GM19023 (cell line): Measurements from ENCODE around the gene AOC3.
"Not testable (repeated sequence)": the region's sequence is repeated elsewhere in the genome, so short reads cannot be mapped to it uniquely, and the experiment has no call there.

Source experiments
- ATAC-seq: cut with Tn5 transposase; IDR thresholded peaks from one replicate; pipeline ENCODE4 v1.9.1; 2021; ENCODE audit warnings: mild to moderate bottlenecking, moderate library complexity; ENCODE audit not compliant: unreplicated experiment

The AOC3 gene

DNA sequence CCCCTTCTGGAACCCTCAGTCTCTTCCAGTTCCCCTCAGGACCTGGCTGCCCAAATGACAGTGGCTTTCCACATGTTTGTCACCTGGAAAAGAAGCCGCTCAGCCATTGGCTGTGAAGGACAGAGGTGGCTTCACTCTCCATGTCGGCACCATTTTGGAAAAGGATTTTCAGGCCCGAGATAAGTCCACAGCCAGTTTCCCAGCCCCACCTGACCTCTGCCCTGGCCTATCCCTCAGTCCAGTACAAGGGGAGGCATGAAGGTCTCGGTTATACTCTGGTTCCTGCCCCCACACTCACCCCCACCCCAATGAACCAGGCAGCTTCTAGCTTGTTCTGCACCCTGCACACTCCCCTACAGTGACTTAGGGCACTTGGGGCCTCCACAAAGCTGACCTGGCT, 15.2 kb downstream of the AOC3 start:
- ATAC-seq: no peak

DNA sequence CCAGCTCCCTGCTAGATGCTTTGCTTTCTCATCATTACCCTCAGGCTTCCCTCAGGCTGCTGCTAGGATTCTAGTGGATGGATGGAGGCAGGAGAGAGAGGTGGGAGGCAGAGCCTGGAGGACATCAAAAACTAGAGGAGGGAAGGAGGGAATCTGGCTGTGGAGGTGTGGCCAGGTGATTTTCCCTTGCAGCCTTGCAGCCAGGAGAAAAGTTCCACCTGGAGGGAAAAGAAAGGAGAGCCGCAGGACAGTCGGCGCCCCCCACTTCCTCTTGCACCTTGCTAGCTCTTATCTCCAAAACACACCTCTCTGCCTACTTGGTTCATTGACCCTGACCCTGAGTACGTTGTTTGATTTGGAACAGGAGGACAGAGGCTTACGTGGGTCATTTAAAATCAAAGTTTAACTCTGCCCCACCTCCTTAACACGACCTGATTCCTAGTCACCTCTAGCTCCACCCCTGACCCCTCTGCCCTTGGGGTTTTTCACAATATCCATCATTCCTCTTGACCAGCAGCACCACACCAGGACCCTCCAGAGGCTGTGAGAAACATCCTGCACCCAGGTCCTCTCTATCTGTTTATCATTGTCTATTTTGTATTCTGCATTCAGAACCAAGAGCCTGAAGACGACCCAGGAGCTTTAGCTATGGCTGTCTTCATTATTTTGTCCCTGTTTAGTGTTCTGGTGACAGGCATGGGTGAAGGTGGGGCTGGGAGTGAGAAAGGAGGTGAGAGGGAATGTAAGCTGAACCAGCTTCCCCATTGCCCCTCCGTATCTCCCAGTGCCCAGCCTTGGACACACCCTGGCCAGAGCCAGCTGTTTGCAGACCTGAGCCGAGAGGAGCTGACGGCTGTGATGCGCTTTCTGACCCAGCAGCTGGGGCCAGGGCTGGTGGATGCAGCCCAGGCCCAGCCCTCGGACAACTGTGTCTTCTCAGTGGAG, 15.9 kb downstream of the AOC3 start:
- no peak for ATAC-seq

DNA sequence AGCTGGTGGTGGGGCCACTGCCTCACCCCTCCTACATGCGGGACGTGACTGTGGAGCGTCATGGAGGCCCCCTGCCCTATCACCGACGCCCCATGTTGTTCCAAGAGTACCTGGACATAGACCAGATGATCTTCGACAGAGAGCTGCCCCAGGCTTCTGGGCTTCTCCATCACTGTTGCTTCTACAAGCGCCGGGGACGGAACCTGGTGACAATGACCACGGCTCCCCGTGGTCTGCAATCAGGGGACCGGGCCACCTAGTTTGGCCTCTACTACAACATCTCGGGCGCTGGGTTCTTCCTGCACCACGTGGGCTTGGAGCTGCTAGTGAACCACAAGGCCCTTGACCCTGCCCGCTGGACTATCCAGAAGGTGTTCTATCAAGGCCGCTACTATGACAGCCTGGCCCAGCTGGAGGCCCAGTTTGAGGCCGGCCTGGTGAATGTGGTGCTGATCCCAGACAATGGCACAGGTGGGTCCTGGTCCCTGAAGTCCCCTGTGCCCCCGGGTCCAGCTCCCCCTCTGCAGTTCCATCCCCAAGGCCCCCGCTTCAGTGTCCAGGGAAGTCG, 16.8 kb downstream of the AOC3 start:
- not testable (repeated sequence) for ATAC-seq

DNA sequence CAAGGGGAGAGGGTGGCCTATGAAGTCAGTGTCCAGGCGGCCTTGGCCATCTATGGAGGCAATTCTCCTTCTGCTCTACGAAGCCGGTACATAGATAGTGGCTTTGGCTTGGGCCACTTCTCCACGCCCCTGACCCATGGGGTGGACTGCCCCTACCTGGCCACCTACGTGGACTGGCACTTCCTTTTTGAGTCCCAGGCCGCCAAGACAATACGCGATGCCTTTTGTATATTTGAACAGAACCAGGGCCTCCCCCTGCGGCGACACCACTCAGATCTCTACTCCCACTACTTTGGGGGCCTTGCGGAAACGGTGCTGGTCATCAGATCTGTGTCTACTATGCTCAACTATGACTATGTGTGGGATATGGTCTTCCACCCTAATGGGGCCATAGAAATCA, 17.3 kb downstream of the AOC3 start:
- ATAC-seq: no peak

- ATAC-seq: no peak
Observed at GRCh38 chr17:42871647-42872046, 20.6 kb downstream of the AOC3 start.

- no peak for ATAC-seq
Observed at GRCh38 chr17:42872251-42872965, 21.4 kb downstream of the AOC3 start.

DNA sequence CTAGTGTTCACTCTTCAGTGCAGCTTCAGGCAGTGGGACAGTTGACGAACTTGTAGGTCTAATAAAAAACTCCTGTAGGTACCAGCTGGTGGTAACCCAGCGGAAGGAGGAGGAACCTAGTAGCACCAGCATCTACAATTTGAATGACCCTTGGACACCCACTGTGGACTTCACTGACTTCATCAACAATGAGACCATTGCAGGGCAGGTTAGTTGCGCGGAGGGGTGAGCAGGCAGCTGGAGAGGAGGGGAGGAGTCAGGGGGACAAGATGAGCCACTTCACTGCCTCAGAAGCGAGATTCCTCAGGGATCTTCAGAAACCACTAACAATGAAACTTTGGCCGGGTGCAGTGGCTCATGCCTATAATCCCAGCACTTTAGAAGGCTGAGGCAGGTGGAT, 22.3 kb downstream of the AOC3 start:
- ATAC-seq: no peak

GRCh38 chr17:42873932-42874695, 23.1 kb downstream of the AOC3 start:
- not testable (repeated sequence) for ATAC-seq

GRCh38 chr17:42877037-42877436, 26.0 kb downstream of the AOC3 start:
- no peak for ATAC-seq

DNA sequence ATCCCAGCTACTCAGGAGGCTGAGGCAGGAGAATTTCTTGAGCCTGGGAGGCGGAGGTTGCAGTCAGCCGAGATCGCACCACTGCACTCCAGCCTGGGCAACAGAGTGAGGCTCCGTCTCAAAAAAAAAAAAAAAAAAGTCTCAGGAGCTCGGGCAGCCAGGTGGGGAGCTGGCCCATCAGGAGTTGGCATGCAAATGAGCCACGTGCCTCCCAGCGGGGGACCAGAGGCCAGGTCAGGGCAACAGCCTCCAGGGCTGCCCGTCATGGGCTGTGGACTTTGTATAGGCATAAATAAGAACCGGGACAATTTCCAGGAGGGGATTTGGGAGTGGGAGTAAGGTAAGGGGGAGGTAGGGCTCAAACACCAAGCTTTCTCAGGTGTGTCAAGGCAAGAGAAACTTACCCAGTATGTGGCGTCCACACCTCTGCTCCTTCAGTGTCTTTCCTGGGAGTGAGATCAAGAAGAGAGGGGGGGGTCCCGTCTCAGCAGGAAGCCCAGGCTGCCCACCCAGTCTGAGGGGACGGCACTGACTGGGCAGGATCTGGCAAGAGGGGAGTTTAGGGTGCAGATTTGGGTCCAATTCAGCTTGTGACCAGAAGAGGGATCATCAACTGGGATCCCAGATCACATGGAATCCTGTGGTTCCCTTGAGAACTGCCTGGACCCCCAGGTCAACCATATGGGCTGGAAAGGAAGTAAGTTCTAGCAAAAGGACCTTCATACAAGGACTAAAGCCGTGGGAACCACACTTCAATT, 27.3 kb downstream of the AOC3 start:
- no peak for ATAC-seq

GRCh38 chr17:42878924-42879595, 28.1 kb downstream of the AOC3 start:
- no peak for ATAC-seq

DNA sequence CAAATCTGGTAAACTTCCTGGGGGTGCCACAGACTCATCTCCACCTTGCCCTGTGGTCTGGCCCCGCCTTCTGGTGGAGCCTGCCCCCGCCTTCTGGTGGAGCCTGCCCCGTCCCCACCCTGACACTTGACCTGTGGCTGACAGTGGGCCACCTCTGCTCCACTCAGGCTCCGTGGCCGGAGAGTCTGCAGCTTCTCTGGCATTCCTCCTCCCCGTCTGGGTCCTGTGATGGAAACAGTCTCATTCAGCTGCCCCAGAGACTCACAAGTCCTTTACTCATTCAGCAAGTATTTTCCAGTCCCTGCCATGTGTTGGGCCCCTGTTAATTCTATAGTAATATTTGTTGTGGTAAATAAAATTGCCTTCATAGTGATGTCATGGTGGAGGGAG, 28.6 kb downstream of the AOC3 start:
- no peak for ATAC-seq

- no peak for ATAC-seq
Observed at GRCh38 chr17:42880776-42881310, 29.8 kb downstream of the AOC3 start.

GRCh38 chr17:42881706-42882105, 30.7 kb downstream of the AOC3 start:
- ATAC-seq: not testable (repeated sequence)

- no peak for ATAC-seq
Observed at GRCh38 chr17:42882166-42882565, 31.2 kb downstream of the AOC3 start.

DNA sequence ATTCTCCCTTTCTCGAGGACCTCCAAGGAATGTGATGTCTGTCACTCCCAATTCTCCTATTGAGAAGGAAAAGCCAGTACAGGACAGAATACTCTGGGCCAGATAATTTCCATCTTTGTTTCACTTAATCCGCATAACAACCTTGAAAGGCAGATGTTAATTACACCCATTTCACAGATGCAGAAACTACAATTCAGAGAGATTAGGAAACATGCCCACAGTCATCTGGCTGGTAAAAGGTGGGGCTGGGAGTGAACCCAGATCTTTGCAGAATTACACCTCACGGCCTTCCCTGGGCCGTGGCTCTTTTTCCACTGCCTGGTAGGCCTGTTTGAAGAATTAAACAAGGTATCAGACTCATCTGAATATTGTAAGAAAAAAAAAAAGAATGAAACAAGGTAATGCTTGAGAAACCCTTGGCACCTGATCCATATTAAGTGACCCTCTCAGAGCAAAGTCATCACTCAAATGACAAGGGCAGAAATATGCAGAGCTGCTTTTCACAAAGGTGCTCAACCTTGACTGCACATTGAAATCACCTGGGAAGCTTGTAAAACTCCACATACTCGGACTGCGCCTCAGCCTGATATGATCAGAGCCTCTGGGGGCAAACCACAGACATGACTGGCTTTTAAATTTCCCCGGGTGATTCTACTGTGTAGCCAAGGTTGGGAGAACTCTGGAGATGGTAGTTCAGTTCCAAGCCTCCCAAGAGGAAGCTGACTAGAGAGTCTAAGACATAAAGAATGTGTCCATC, 33.0 kb downstream of the AOC3 start:
- ATAC-seq: no peak

GRCh38 chr17:42885806-42886205, 34.8 kb downstream of the AOC3 start:
- not testable (repeated sequence) for ATAC-seq

DNA sequence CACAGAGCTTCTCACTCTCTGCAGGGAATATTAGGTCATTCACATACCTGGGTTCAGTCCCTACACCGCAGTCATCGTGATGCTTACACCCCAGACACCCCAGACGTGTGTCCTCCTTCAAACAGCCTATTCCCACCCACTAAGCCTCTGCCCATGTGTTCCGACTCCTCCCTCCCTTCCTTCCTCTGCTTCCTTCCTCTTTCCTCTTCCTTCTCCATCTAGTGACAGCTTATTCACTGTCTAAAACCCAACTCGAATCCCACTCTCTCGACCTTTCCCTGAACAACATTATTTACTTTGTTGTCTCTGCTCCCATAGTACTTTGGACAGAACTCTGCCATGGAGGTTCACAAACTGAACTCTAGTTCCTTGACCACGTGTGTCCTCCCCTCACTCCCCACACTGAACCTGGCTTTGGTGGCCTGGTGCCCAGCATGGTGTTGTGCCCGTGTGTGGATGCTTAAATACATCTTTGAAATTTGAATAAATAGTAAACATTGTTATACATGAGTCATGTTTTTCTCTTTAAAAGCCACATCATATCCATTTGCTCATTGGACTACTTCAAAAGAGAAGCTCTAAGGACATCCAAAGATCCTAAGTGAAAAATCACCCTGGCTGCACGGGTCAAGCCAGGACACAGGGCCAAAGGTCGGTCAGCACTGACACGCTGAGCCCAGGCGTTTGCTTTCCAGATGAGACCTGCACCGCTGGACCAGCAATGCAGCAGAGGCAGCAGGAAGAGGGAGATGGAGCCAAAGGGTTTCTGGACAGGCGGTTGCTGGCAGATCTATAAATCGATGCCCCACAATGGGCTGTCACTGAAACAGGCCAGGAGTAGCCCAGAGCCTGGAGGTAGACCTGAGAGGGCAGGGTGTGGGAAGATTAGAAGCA, 35.5 kb downstream of the AOC3 start:
- no peak for ATAC-seq
